Measurements from ENCODE around the gene NUP214.

The NUP214 gene

GRCh38 chr9:131277287-131277909, 152.0 kb downstream of the NUP214 start:
- no peak for DNase-seq (ENCODE audit: low spot score)

- DNase-seq (ENCODE audit: low spot score): peak; percentile 76
Observed at GRCh38 chr9:131277910-131278701, 152.7 kb downstream of the NUP214 start.

DNA sequence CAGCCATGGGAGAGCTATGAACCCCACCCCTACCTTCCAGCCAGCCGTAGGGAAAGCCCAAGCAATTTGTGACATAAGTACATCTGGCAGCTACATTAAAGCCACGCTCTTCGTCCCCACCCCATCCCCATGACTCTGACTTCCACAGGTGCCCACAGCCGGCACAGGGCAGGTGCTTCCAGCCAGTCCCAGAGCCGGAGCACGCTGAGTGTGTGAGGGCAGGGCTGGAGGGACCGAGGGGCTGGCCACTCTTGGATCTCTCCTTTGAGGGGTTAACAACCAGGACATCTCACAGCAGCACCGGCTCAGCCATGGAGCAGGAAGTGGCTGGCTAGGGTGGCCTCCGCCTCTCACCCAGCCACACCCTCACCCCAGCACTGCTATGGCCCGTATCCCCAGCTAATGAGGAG, 153.3 kb downstream of the NUP214 start:
- no peak for DNase-seq (ENCODE audit: low spot score)

GRCh38 chr9:131279196-131279862, 153.9 kb downstream of the NUP214 start:
- DNase-seq (ENCODE audit: low spot score): no peak

DNA sequence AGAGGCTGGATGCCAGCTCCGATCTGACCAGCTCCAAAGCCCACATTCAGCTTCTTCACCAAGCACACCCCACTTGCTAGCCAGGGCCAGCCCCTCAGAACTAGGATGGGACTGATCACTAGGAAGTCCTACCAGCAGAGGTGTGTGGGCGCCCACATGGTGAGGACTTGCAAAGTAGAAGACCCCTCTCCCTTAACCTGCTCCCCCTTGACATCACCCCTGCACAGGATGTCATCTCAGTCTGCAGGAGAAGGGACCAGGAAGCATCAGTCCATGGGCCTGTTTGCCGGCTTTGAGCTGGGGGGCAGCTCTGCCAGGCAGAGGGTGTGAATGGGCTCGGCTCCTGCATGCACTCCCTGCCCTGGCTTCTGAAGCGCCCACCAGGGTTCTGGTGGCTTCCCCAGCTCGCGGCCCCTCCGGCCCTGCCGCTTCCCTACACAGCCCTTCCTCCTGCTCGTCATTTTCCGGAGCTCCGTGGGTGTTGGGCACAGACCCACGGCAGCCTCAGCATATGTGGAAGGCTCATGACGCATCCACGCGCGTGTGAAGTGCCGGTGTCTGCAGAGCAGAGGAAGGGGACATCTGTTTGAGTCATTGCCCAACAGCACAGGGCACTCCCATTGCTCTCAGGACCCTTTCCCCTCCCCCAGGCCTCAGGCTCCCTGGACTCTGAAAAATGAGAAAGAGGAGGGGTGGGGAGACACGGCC, 154.6 kb downstream of the NUP214 start:
- DNase-seq (ENCODE audit: low spot score): no peak

GRCh38 chr9:131280660-131281059, 155.3 kb downstream of the NUP214 start:
- DNase-seq (ENCODE audit: low spot score): no peak

DNA sequence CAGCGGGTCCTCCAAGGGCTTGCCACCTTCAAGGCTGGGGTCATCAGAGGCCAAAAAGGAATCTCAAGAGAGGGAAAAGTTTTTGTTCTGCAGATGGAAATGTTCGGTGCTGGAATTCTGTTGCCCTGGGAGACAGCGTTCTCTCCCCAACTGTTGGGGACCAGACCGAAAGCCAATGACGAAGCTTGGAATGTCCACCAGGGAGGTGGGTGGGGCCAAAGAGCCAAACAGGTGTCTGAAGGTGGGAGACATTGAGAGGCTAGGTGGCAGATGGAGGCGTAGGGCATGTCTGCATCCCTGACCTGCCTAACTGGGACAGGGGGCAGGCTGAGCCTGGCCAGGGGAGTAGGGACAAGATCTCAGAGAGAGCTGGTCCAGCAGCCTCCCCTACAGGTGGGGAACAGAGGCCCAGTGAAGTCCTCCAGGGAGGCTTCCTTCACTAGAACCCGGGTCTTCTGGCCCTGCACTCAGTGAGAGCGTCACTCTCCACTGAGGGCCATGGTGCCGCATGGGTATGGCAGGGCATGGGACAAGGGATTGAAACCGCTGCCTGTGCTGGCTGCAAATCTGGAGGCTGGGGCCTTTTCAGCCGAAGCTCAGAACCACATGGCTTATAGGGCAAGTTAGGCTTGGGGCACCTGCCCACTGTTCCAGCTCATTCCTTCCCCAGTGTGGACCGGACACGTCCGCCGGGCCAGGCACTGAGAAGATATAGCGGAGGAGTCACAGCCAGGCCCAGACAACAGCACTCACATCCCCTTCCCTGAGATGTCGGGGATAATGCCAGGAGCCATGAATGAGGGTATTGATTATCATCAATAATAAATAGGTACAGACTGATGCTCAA, 156.0 kb downstream of the NUP214 start:
- no peak for DNase-seq (ENCODE audit: low spot score)

DNA sequence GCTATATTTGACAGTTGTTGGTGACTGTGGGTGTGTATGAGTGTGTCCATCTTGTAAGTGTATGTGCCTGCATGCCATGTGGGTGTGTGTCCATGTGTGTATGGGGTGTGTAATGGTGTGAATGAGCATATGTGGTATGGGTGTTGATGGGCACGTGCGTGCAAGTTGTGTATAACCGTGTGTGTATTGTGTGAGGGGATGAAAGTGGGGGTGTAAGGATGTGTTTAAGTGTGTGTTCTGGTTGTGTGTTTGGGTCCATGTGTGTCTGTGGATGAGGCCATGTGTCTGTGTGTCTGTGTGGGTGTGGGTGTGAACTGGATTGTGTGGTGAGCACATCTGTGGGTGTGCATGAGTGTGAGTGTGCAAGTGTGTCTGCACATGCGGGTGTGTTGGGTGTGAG, 156.8 kb downstream of the NUP214 start:
- DNase-seq (ENCODE audit: low spot score): no peak

GRCh38 chr9:131282688-131283422, 157.5 kb downstream of the NUP214 start:
- no peak for DNase-seq (ENCODE audit: low spot score)
